ENCODE measurements around the gene ALG8.

The ALG8 gene

DNA sequence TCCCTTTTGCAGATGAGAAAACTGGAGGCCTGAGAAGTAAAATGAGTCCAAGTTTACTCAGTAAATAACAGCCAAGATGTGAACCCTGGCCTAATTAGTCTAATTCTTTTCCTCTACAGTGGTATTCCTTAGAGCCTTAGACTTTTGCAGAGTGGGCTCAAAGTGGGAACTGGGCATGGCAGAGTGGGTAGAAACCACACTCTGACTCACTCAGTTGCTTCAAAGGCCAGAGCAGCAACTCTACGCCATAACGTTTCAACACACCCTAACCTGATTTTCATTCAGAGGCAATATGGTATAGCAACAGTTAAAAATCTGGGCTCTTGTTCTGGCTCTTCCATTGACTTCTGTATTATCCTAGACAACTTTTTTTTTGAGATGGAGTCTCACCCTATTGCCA lies 73.0 kb downstream of the ALG8 start:
- TF ChIP-seq, protein P1, sequence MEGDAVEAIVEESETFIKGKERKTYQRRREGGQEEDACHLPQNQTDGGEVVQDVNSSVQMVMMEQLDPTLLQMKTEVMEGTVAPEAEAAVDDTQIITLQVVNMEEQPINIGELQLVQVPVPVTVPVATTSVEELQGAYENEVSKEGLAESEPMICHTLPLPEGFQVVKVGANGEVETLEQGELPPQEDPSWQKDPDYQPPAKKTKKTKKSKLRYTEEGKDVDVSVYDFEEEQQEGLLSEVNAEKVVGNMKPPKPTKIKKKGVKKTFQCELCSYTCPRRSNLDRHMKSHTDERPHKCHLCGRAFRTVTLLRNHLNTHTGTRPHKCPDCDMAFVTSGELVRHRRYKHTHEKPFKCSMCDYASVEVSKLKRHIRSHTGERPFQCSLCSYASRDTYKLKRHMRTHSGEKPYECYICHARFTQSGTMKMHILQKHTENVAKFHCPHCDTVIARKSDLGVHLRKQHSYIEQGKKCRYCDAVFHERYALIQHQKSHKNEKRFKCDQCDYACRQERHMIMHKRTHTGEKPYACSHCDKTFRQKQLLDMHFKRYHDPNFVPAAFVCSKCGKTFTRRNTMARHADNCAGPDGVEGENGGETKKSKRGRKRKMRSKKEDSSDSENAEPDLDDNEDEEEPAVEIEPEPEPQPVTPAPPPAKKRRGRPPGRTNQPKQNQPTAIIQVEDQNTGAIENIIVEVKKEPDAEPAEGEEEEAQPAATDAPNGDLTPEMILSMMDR (conservative IDR thresholded peaks at IDR 0.05; ENCODE audit: low read length), result no peak
- H3K4me3 ChIP-seq (ENCODE audit: low read length), result no peak overlapping the region
- DNase-seq (ENCODE audit: low read depth), result no peak

DNA sequence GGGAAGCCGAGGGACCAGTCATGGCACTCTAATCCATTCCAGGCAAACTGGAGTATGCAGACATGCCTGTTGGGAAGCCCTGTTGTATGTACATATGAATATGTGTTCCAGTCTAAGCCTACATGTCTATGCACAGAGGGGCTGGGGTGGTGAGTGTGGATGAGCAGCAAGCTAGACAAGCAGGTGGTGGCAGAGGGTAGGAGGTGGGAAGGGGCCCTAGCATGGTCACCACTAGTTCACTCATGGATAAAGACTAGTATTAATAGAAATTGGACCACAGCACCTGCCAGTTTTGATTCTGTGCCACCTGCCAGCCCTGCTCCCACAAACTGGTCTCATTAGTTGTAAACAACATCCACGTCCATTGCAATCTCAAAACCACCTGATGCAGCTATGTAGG lies 74.2 kb downstream of the ALG8 start:
- no peak for DNase-seq (ENCODE audit: low read depth)
- no peak overlapping the region for H3K4me3 ChIP-seq (ENCODE audit: low read length)
- TF ChIP-seq, protein P1 (conservative IDR thresholded peaks at IDR 0.05; ENCODE audit: low read length), result no peak

- no peak within 1 kb of the TSS for H3K4me3 ChIP-seq (ENCODE audit: low read length)
- TF ChIP-seq, protein P1 (conservative IDR thresholded peaks at IDR 0.05; ENCODE audit: low read length), result no peak
- DNase-seq (ENCODE audit: low read depth), result no peak
Measured at GRCh38 chr11:78063440-78064181, 75.8 kb downstream of the ALG8 start, which contains the start of gene THRSP. THRSP (plus strand) TSS chr11:78063861; CDS start chr11:78063882, 21 bp downstream.

DNA sequence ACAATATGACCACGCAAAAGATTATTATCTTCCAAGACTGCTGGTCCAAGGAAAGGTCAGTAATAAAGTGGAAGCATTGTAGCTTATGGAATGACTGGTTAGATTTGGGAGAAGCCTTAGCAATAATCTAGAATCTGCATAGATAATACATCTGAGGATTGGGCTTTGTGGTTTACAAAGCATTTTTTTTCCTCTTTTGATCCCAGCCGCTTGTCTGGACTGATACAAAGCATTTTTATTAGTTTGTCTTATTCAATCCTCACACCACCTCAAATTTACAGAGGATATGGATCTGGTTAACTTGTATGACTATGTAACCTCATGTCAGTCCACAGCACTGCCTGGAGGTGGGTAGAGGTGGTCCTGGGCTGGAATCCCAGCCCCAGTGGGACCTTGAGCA lies 76.8 kb downstream of the ALG8 start:
- H3K4me3 ChIP-seq (ENCODE audit: low read length), result no peak overlapping the region
- no peak for DNase-seq (ENCODE audit: low read depth)
- TF ChIP-seq, protein P1 (conservative IDR thresholded peaks at IDR 0.05; ENCODE audit: low read length), result no peak

- TF ChIP-seq, protein P1 (conservative IDR thresholded peaks at IDR 0.05; ENCODE audit: low read length), result no peak
- no peak for DNase-seq (ENCODE audit: low read depth)
- no peak overlapping the region for H3K4me3 ChIP-seq (ENCODE audit: low read length)
Measured at GRCh38 chr11:78061921-78062311, 77.5 kb downstream of the ALG8 start.

- H3K4me3 ChIP-seq (ENCODE audit: low read length), result no peak overlapping the region
- TF ChIP-seq, protein P1 (conservative IDR thresholded peaks at IDR 0.05; ENCODE audit: low read length), result no peak
- DNase-seq (ENCODE audit: low read depth), result no peak
Measured at GRCh38 chr11:78061088-78061920, 78.1 kb downstream of the ALG8 start.
